ENCODE measurements around the gene IPO7.

Gene IPO7

DNA sequence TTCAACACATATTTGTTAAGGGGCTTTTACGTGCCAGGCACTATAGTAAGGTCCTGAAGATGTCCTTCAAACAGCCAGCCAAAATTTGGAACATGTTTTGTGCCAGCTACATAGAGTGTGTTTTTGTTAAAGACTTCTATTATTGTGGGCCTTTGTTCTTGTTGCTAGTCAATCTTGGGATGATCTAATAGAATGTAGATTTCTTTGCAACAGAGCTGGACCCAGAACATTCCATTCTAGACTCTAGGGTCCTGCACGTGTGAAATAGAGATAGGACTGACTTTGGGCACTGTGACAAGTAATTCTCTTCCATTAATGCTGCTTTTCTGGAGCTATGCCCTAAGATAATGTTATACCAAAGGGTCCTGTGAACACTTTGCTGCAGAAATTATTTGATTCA lies 16.9 kb upstream of the IPO7 start:
- no peak overlapping the region for H3K4me3 ChIP-seq (ENCODE audit: severe bottlenecking)
- H3K36me3 ChIP-seq (ENCODE audit: low read depth): no peaks in the 10 kb centered on the region
- no peak overlapping the region for H3K27ac ChIP-seq (ENCODE audit: poor library complexity, severe bottlenecking)
- H3K9me3 ChIP-seq (ENCODE audit: severe bottlenecking): no peaks in the 10 kb centered on the region
- H3K27me3 ChIP-seq (ENCODE audit: insufficient read depth, poor library complexity, severe bottlenecking): no peaks in the 10 kb centered on the region
- DNase-seq (ENCODE audit: low spot score) (no peak), ATAC-seq (ENCODE audit: low read depth) (no peak)
- H3K4me1 ChIP-seq (ENCODE audit: insufficient read depth, poor library complexity, severe bottlenecking): peaks cover 16% of the 10 kb centered on the region
- TF ChIP-seq, protein P1, sequence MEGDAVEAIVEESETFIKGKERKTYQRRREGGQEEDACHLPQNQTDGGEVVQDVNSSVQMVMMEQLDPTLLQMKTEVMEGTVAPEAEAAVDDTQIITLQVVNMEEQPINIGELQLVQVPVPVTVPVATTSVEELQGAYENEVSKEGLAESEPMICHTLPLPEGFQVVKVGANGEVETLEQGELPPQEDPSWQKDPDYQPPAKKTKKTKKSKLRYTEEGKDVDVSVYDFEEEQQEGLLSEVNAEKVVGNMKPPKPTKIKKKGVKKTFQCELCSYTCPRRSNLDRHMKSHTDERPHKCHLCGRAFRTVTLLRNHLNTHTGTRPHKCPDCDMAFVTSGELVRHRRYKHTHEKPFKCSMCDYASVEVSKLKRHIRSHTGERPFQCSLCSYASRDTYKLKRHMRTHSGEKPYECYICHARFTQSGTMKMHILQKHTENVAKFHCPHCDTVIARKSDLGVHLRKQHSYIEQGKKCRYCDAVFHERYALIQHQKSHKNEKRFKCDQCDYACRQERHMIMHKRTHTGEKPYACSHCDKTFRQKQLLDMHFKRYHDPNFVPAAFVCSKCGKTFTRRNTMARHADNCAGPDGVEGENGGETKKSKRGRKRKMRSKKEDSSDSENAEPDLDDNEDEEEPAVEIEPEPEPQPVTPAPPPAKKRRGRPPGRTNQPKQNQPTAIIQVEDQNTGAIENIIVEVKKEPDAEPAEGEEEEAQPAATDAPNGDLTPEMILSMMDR (IDR thresholded peaks at IDR 0.05; ENCODE audit: poor library complexity, severe bottlenecking): no peak

DNA sequence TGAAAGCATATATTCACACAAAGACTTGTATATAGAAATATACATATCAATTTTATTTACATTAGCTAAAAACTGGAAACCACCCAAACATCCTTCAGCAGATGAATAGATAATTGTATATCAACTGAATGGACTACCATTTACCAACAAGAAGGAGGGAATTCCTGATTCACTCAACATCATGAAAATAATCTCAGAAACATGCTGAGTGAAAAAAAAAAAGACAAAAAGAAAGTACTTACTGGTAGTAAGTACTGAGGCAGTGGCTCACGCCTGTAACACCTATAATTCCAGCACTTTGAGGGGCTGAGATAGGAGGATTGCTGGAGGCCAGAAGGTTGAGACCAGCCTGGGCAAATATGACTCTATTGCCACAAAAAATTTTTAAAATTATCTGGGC lies 7.4 kb upstream of the IPO7 start:
- TF ChIP-seq, protein P1 (IDR thresholded peaks at IDR 0.05; ENCODE audit: poor library complexity, severe bottlenecking): no peak
- H3K27me3 ChIP-seq (ENCODE audit: insufficient read depth, poor library complexity, severe bottlenecking): no peaks in the 10 kb centered on the region
- DNase-seq (ENCODE audit: low spot score): no peak

DNA sequence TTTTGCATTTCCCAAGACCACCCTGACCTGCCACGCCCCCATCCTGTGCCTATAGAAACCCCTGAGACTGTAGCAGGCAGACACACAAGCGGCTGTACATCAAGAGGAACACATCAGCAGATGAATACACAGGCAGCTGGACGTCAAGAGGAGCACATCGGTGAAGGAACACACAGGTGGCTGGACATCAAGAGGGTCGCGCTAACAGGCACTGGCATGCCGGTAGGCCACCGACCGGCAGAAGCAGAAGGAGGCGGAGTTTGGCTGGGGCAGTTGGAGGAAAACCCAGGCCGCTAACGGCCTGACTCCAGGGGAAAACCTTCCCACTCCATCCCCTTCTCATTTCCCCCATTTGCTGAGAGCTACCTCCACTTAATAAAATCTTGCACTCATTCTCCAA lies 5.4 kb upstream of the IPO7 start:
- Histone ChIP-seq H3K27me3 (ENCODE audit: insufficient read depth, poor library complexity, severe bottlenecking) (no peaks in the 10 kb centered on the region), H3K27ac (ENCODE audit: poor library complexity, severe bottlenecking) (no peak overlapping the region), H3K36me3 (ENCODE audit: low read depth) (no peaks in the 10 kb centered on the region), H3K9me3 (ENCODE audit: severe bottlenecking) (no peaks in the 10 kb centered on the region), H3K4me1 (ENCODE audit: insufficient read depth, poor library complexity, severe bottlenecking) (peaks cover 9% of the 10 kb centered on the region), H3K4me3 (ENCODE audit: severe bottlenecking) (no peak overlapping the region)
- ATAC-seq (ENCODE audit: low read depth) (no peak), DNase-seq (ENCODE audit: low spot score) (no peak)
- TF ChIP-seq, protein P1 (IDR thresholded peaks at IDR 0.05; ENCODE audit: poor library complexity, severe bottlenecking): no peak

More for the DNA sequence above, 7.4 kb upstream of the IPO7 start:
- Histone ChIP-seq H3K4me3 (ENCODE audit: severe bottlenecking) (no peak overlapping the region), H3K36me3 (ENCODE audit: low read depth) (no peaks in the 10 kb centered on the region), H3K4me1 (ENCODE audit: insufficient read depth, poor library complexity, severe bottlenecking) (peaks cover 8% of the 10 kb centered on the region), H3K9me3 (ENCODE audit: severe bottlenecking) (no peaks in the 10 kb centered on the region), H3K27ac (ENCODE audit: poor library complexity, severe bottlenecking) (peak overlapping the region; percentile 14)
- ATAC-seq (ENCODE audit: low read depth): no peak

DNA sequence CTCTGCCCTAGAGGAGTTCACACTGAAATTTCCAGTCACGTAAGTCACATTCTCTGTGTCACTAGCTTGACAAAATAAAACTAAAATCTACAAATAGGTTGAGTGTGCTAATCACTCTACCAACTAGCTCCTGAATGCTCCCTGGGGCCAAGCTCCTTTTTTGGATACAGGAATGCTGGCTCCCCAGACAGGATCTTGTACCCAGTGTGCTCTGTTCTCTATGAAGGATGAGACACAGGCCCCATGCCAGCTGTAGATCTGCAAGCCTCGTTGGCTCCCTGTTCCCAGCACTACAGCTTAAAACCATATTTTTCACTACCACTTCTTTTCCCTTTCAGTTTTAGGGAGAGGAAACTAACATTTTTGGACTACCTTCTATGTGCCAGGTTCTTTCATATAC lies 3.7 kb upstream of the IPO7 start:
- TF ChIP-seq, protein P1 (IDR thresholded peaks at IDR 0.05; ENCODE audit: poor library complexity, severe bottlenecking): no peak
- no peak overlapping the region for H3K27ac ChIP-seq (ENCODE audit: poor library complexity, severe bottlenecking)
- peaks cover 2% of the 10 kb centered on the region for H3K36me3 ChIP-seq (ENCODE audit: low read depth)
- no peaks in the 10 kb centered on the region for H3K27me3 ChIP-seq (ENCODE audit: insufficient read depth, poor library complexity, severe bottlenecking)
- H3K4me3 ChIP-seq (ENCODE audit: severe bottlenecking): no peak overlapping the region
- DNase-seq (ENCODE audit: low spot score): no peak
- H3K4me1 ChIP-seq (ENCODE audit: insufficient read depth, poor library complexity, severe bottlenecking): peaks cover 13% of the 10 kb centered on the region
- H3K9me3 ChIP-seq (ENCODE audit: severe bottlenecking): no peaks in the 10 kb centered on the region
- no peak for ATAC-seq (ENCODE audit: low read depth)

DNA sequence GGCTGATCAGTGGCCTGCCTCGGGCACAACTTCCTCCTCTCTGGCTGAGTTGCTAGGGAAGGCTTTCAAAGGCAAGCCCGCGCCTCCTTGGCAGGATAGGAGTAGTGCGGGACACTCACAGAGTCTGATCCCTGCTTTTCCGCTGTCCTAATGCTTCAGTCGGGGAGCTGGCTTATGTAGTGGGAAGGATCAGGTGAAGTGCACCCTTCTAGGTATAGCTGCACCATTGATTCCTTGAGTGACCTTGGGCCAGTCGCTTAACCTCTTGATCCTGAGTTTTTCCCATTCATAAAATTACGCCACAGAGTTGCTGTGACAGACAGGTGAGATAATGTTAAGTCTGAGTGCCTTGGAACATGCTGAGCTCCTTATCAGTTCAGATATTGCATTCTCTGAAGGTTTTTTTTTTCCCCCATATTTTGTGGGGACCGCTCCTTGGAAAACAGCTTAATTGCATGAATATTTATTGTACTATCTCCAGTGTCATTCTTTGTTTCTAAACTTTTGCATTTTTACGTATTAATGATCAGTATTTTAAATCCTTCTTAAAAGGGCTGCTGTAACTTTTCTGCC lies 961 bp downstream of the IPO7 start:
- Histone ChIP-seq H3K36me3 (ENCODE audit: low read depth) (peaks cover 49% of the 10 kb centered on the region), H3K4me3 (ENCODE audit: severe bottlenecking) (peak overlapping the region; percentile 81), H3K9me3 (ENCODE audit: severe bottlenecking) (no peaks in the 10 kb centered on the region), H3K4me1 (ENCODE audit: insufficient read depth, poor library complexity, severe bottlenecking) (peaks cover 17% of the 10 kb centered on the region), H3K27me3 (ENCODE audit: insufficient read depth, poor library complexity, severe bottlenecking) (no peaks in the 10 kb centered on the region), H3K27ac (ENCODE audit: poor library complexity, severe bottlenecking) (peak overlapping the region; percentile 80)
- TF ChIP-seq, protein P1 (IDR thresholded peaks at IDR 0.05; ENCODE audit: poor library complexity, severe bottlenecking): peak; percentile 16
- ATAC-seq (ENCODE audit: low read depth) (peak; percentile 51), DNase-seq (ENCODE audit: low spot score) (no peak)

Measured in RWPE2 (cell line).